Fibroblast of lung (primary cell): ENCODE data around the gene COPA. TPM values are rescaled to one million over a fixed set of nuclear protein-coding genes. Genes with fewer than 3 reads are reported as not detected.

Experiments
- DNase-seq, 2 donors: peaks; one replicate each; pipeline versions ENCODE4 v3.0.0 to v3.0.0-alpha.2; 2010; ENCODE audit warnings: low read depth in 2 of 2
- H2AFZ ChIP-seq: 2 replicates; pipeline ENCODE4 v1.5.1; 2012; ENCODE audit warnings: low read length, control low read depth, inconsistent platforms
- H3K27ac ChIP-seq: 2 replicates; pipeline ENCODE4 v1.5.1; 2011; ENCODE audit warnings: low read length, control low read depth; ENCODE audit not compliant: insufficient read depth
- H3K27me3 ChIP-seq: 2 replicates; pipeline ENCODE4 v1.5.1; 2011; ENCODE audit warnings: mild to moderate bottlenecking, low read length; ENCODE audit not compliant: control insufficient read depth, insufficient read depth
- H3K36me3 ChIP-seq: 2 replicates; pipeline ENCODE4 v1.5.1; 2011; ENCODE audit warnings: low read length; ENCODE audit not compliant: control insufficient read depth, insufficient read depth
- H3K4me1 ChIP-seq: 2 replicates; pipeline ENCODE4 v1.5.1; 2011; ENCODE audit warnings: low read length; ENCODE audit not compliant: control insufficient read depth, insufficient read depth; ENCODE audit errors: extremely low read depth
- H3K4me2 ChIP-seq: 2 replicates; pipeline ENCODE4 v1.5.1; 2011; ENCODE audit warnings: low read length, control low read depth; ENCODE audit not compliant: insufficient read depth; ENCODE audit errors: extremely low read depth
- H3K4me3 ChIP-seq, 4 experiments: fragments of 200-600 bp in 1 of 4; sonication (generic) in 1 of 4; replicated peaks in 1 of 4; 2 replicates each; pipeline ENCODE4 v1.5.1; 2011 to 2016; ENCODE audit warnings: low read length in 4 of 4, low read depth in 3 of 4, mild to moderate bottlenecking in 3 of 4, control low read depth in 2 of 4, inconsistent platforms in 1 of 4, mixed read lengths in 1 of 4; ENCODE audit not compliant: insufficient read depth in 1 of 4; ENCODE audit errors: control extremely low read depth in 1 of 4
- H3K79me2 ChIP-seq: 2 replicates; pipeline ENCODE4 v1.5.1; 2012; ENCODE audit warnings: mild to moderate bottlenecking, low read length, inconsistent platforms; ENCODE audit not compliant: control insufficient read depth, insufficient read depth
- H3K9ac ChIP-seq: 2 replicates; pipeline ENCODE4 v1.5.1; 2011; ENCODE audit warnings: mild to moderate bottlenecking, low read length, control low read depth; ENCODE audit not compliant: insufficient read depth
- H3K9me3 ChIP-seq: 2 replicates; pipeline ENCODE4 v1.5.1; 2012; ENCODE audit warnings: low read depth, low read length; ENCODE audit not compliant: control insufficient read depth, insufficient read depth
- H4K20me1 ChIP-seq: 2 replicates; pipeline ENCODE4 v1.5.1; 2011; ENCODE audit warnings: low read length; ENCODE audit not compliant: control insufficient read depth, insufficient read depth; ENCODE audit errors: extremely low read depth
- CTCF ChIP-seq, 2 donors: IDR thresholded peaks in 1 of 2; conservative IDR thresholded peaks in 1 of 2; 1 replicate in 1 of 2; 2 replicates in 1 of 2; pipeline ENCODE4 v1.5.1; 2011 to 2012; ENCODE audit warnings: low read length in 2 of 2, control low read depth in 1 of 2, inconsistent platforms in 1 of 2, low read depth in 1 of 2, mild to moderate bottlenecking in 1 of 2
- EZH2 ChIP-seq: IDR thresholded peaks from 2 replicates; pipeline ENCODE4 v1.5.1; 2012; ENCODE audit warnings: low read length, control low read depth, mild to moderate bottlenecking; ENCODE audit errors: missing control alignments
- polyA plus RNA-seq, 2 donors: library from polyadenylated mRNA; depleted of rRNA in 1 of 2; stranded (reverse) in 1 of 2; unstranded in 1 of 2; fragments of >200 nt; gene quantifications; 2 replicates each; pipeline ENCODE4 v1.2.1, GENCODE V29; 2011 to 2012; ENCODE audit warnings: missing spikeins in 1 of 2
- total RNA-seq: library from RNA; depleted of rRNA; stranded (reverse); fragments of >200 nt; gene quantifications from 2 replicates; pipeline ENCODE4 v1.2.1, GENCODE V29; 2014

COPA gene
- total and polyA plus RNA-seq, 2 donors (not counting 1 experiment from before 2014, with no cell fraction given), result 276 to 316 TPM

- H3K4me2 ChIP-seq, result no peak overlapping the region
- no peaks in the 10 kb centered on the region for H3K9me3 ChIP-seq
- H3K27ac ChIP-seq, result no peak overlapping the region
- H3K9ac ChIP-seq, result no peak overlapping the region
- H2AFZ ChIP-seq, result no peak overlapping the region
- H3K4me1 ChIP-seq, result peaks cover 2% of the 10 kb centered on the region
- H3K36me3 ChIP-seq, result peaks cover 12% of the 10 kb centered on the region
- H3K79me2 ChIP-seq, result peaks cover 68% of the 10 kb centered on the region
- no peak overlapping the region for H3K4me3 ChIP-seq
- no peak for DNase-seq
- H4K20me1 ChIP-seq, result no peaks in the 10 kb centered on the region
- H3K27me3 ChIP-seq, result no peaks in the 10 kb centered on the region
- TF ChIP-seq EZH2 (no peak), CTCF (conservative IDR thresholded peaks at IDR 0.05 in 1 of 2, IDR thresholded peaks at IDR 0.05 in 1 of 2; ENCODE audit: low read depth in 1 of 2, low read length in 2 of 2) (no peak)
These were observed 4.5 kb downstream of the COPA start for GRCh38 chr1:160338580-160338979.

GRCh38 chr1:160332516-160332915 lies 10.5 kb downstream of the COPA start:
- TF ChIP-seq EZH2 (no peak), CTCF (conservative IDR thresholded peaks at IDR 0.05 in 1 of 2, IDR thresholded peaks at IDR 0.05 in 1 of 2; ENCODE audit: low read depth in 1 of 2, low read length in 2 of 2) (no peak)
- Histone ChIP-seq H3K4me1 (no peaks in the 10 kb centered on the region), H3K27me3 (no peaks in the 10 kb centered on the region), H3K9ac (no peak overlapping the region), H2AFZ (no peak overlapping the region), H3K4me2 (no peak overlapping the region), H3K4me3 (no peak overlapping the region), H3K9me3 (no peaks in the 10 kb centered on the region), H3K79me2 (peaks cover 18% of the 10 kb centered on the region), H3K27ac (no peak overlapping the region), H3K36me3 (peaks cover 16% of the 10 kb centered on the region), H4K20me1 (no peaks in the 10 kb centered on the region)
- no peak for DNase-seq

- Histone ChIP-seq H4K20me1 (no peaks in the 10 kb centered on the region), H3K4me2 (no peak overlapping the region), H3K9me3 (no peaks in the 10 kb centered on the region), H3K27ac (no peak overlapping the region), H2AFZ (no peak overlapping the region), H3K36me3 (peaks cover 25% of the 10 kb centered on the region), H3K4me3 (no peak overlapping the region), H3K27me3 (no peaks in the 10 kb centered on the region), H3K9ac (no peak overlapping the region), H3K79me2 (peaks cover 5% of the 10 kb centered on the region), H3K4me1 (no peaks in the 10 kb centered on the region)
- TF ChIP-seq EZH2 (no peak), CTCF (conservative IDR thresholded peaks at IDR 0.05 in 1 of 2, IDR thresholded peaks at IDR 0.05 in 1 of 2; ENCODE audit: low read depth in 1 of 2, low read length in 2 of 2) (no peak)
- DNase-seq, result no peak
These were observed 12.9 kb downstream of the COPA start for GRCh38 chr1:160330119-160330518.
